GM21737 (cell line): ENCODE results near the gene SIK2.

Source experiments
- ATAC-seq: cut with Tn5 transposase; IDR thresholded peaks from one replicate; pipeline ENCODE4 v1.9.1; 2021; ENCODE audit warnings: mild to moderate bottlenecking, moderate library complexity; ENCODE audit not compliant: unreplicated experiment

Gene SIK2

DNA sequence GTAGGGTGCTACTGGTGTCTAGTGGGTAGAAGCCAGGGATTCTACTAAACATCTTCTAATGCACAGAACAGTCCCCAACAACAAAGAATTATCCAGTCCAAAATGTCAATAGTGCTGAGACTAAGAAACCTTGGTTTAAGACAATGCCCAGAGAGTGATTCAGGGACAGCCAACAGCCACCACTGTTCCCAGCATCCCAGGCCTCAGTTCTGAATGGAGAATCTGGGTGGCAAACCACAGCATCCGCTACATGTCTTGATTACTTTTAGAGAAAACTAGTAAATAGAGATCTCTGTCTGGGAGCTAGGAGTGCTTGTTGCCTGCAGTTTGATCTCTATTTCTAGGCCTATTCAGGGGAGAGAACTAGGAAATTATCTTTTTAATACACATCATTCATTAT lies 20.9 kb upstream of the SIK2 start:
- no peak for ATAC-seq

DNA sequence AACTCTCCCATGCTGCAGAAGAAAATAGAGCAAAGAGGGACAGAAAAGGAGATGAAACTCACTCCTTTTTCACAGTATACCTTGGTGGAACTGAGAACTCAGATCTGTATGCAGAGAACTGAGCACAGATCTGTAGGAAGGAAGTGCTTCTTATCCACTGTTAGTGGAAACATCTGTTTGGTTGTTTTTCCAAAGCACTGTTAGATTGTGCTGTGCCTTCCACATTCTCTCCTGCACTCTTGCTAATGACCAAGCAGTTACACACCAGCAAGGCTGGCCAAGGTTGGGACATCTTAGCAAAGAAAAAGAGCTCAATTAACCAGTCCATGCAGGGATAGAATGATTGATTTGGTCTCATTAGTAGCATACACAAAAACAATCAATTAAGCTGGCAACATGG lies 20.1 kb upstream of the SIK2 start:
- ATAC-seq = no peak

- ATAC-seq = no peak
These were observed 19.4 kb upstream of the SIK2 start for GRCh38 chr11:111582881-111583280.

GRCh38 chr11:111585371-111585770 lies 16.9 kb upstream of the SIK2 start:
- ATAC-seq = no peak

- ATAC-seq = no peak
These were observed 15.8 kb upstream of the SIK2 start for GRCh38 chr11:111586388-111586831.

DNA sequence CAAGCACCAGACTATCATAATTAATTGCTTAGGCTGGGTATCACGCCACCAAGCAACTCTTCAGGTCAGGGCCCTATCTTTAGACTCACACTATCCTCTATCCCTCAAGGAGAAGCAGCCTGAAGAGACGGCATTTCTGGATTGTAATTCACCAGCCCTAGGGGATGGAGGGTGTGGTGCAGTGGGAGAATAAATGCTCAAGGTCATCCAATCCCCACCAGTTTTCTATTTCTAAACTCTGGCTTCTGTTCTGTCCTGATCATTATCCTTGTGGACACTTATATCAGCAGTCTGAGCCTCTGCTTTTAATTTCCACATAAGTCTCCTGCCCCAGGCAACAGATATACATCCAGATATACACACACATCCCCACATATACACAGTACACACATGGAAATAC lies 13.1 kb upstream of the SIK2 start:
- ATAC-seq = no peak

GRCh38 chr11:111589886-111590499 lies 12.3 kb upstream of the SIK2 start:
- no peak for ATAC-seq

DNA sequence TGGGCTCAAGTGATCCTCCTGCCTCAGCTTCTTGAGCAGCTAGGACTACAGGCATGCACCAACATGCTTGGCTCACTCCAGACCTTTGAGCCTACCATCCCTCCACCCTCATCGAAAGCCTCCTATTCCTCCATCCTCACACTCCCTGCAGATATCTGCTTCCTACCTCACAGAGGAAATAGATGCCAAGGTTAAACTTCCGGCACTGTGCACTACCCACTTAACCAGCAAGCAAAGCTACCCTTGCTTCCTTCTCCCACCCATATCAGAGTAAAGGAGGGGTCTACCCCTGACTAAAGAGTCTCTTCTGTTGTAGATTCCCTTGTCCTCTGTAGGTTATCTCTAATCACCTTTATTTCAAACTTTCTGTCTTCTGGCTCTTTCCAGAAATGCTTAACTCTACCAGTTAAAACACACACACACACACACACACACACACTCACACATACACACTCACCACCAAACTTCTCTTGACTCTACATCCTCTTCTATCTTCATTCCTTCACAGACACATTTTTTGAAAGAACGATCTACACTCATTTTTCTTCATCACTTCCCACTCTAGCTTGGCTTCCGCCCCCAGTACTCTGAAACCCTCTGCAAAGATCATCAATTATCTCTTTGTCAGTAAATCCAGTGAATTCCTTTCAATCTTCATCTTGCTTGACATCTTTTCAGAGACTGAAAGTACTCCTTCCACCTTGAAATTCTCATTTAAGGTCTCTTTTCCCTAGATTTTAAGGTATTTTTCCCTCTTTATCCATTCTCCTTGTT lies 10.9 kb upstream of the SIK2 start:
- no peak for ATAC-seq

GRCh38 chr11:111592491-111592890 lies 9.8 kb upstream of the SIK2 start:
- ATAC-seq = no peak

- ATAC-seq = no peak
These were observed 5.9 kb upstream of the SIK2 start for GRCh38 chr11:111596319-111596718.

- no peak for ATAC-seq
These were observed 4.1 kb upstream of the SIK2 start for GRCh38 chr11:111598148-111598547.

DNA sequence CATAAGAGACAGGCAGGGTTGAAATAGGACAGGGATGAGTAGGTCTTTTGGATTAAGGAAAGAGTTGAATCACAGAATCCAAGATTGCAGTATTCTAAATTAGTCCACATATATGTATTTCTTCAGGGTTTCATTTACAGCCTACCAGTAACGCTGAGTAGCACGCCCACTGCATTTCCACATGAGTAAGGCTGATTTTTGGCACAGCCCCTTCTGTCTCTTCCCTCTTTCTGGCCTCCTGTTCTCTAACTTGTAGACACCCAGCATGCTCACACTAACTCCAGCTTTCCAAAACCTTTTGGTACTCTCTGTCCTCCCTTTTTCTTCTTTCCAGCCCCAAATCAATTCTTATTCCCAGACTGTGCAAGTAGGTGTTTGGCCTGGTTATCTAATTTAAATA lies 3.7 kb upstream of the SIK2 start:
- ATAC-seq = no peak

- ATAC-seq = no peak
These were observed 642 bp upstream of the SIK2 start for GRCh38 chr11:111601636-111601978.

DNA sequence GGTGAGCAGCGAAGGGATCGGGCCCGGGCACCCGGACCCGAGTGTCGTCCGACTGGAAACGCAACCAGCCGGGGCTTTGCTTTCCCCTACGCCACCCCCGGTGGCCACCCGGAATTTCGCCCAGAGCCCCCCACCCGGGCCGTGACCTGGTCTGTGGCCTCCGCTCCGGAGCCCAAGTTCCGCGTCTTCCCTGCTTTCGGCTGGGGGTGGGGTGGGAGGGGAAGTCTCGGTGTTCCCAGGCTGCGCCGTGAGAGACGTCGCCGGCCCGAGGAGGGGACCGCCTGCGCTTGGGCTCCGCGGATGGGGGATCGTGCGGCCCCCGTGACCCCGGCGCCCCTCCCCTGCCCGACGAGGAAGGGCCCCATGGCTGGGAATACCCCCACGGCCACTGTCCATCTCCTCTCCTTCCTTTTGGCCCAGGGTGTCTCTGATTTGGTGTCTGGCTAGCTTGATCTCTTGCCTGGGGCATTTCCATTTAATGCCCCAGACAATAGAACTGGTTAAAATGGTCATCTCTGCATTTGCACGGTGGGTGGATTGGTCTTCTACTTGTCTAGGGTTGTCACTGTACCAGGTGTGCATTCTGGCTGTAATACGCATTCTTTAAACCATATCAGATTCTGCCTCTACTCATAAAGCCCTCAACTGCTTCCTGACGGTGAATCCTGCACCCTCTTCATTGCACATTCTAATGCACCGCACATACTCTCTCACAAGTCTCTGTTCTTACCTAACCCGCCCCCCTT lies 789 bp downstream of the SIK2 start:
- peak; percentile 6 for ATAC-seq

GRCh38 chr11:111603611-111604130 lies 1.4 kb downstream of the SIK2 start:
- no peak for ATAC-seq

DNA sequence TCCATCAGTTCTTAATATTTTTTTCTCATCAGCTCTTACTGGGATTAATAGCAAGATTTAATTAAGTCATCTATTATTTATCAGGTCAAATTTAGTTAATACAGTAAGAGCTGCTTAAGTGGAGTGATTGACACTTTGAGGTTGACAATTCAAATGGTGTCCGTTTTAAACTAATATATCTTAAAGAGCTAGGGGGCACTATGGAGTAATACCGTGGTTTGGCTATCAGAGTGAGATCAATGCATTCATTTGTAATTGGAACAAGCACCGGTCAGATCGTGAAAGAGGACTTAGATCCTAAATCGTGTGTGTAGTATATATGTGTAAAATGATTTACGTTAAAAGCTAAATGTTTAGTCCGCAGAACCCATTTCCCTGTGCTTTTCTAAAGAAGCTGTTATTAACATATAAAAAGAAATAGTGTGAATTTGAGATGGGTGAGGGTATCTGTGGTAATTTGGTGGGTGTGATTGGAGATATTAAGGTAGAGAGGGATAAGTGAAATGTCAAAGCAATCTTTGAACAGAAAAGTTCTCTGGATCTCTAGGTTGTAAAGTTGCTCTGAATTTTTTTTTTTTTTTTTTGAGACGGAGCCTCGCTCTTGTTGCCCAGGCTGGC lies 2.3 kb downstream of the SIK2 start:
- ATAC-seq = no peak

DNA sequence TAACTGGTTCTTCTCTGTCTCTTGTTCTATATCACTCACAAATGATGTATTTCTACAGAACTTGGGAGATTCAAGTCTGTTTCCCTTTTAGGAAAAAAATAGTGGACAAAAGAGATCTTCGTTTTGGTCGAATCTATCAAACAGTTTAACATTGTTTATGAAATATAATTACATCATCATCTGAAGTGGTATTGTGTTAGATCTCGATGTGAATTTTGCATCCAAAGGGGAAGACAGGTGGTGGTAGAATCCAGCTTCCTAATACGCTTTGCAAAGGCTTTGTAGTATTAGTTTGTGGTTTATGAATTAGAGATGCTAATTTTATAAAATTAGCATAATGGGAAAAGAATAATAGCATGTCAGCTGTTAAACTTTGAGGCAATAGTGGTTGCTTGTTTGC lies 3.4 kb downstream of the SIK2 start:
- ATAC-seq = no peak

GRCh38 chr11:111606986-111607385 lies 4.7 kb downstream of the SIK2 start:
- no peak for ATAC-seq

DNA sequence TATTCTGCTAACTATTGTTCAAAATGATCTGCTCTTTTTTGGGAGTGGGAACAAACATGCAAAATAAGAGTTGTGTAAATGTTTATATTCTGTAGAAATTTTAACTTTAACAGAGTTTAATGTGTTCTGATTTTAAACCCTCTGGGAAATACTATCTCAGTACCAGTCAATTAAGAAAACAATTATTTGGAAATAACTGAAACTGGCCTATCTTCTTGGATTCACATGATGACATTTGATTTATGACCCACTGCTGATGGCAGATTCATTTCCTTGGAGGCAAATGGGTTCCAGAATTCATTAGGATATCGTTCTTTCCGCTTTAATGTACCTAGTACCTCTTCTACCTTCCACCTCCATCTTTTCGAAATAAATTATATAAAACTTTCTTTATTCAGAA lies 5.5 kb downstream of the SIK2 start:
- no peak for ATAC-seq

DNA sequence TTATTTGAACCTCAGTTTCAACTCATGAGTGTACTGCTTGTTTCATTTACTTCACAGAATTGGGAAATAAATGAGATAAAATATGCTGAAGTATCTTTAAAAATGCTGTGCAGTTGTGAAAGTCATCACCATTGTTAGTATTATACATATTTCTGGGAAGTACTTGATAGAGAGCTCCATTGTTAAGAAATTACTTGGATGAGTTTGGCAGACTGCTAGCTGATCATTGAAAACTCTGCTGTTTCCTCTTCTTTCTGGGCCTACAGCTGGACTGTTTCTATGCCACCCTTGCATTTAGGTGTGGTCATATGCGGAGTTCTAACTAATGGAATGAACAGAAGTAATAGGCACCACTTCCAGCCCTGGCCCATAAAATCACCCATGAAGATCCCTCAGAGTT lies 10.0 kb downstream of the SIK2 start:
- ATAC-seq = no peak

GRCh38 chr11:111617286-111617685 lies 15.0 kb downstream of the SIK2 start:
- ATAC-seq = no peak
